ENCODE data around the gene YBX2.

Gene YBX2

GRCh38 chr17:7318121-7318860 lies 23.9 kb upstream of the YBX2 start:
- no peak overlapping the region for H3K4me3 ChIP-seq (ENCODE audit: low read depth, low read length)
- no peak for TF ChIP-seq CTCF (IDR thresholded peaks at IDR 0.05; ENCODE audit: borderline replicate concordance, insufficient read depth, low read depth, low read length)

- no peak for TF ChIP-seq CTCF (IDR thresholded peaks at IDR 0.05; ENCODE audit: borderline replicate concordance, insufficient read depth, low read depth, low read length)
- H3K4me3 ChIP-seq (ENCODE audit: low read depth, low read length), result no peak overlapping the region
Observed at GRCh38 chr17:7317161-7317803, 22.8 kb upstream of the YBX2 start.

GRCh38 chr17:7315570-7316235 lies 21.3 kb upstream of the YBX2 start:
- H3K4me3 ChIP-seq (ENCODE audit: low read depth, low read length), result peak overlapping the region; percentile 87
- TF ChIP-seq CTCF (IDR thresholded peaks at IDR 0.05; ENCODE audit: borderline replicate concordance, insufficient read depth, low read depth, low read length), result no peak

- H3K4me3 ChIP-seq (ENCODE audit: low read depth, low read length), result peak within 1 kb of the TSS; percentile 87
- TF ChIP-seq CTCF (IDR thresholded peaks at IDR 0.05; ENCODE audit: borderline replicate concordance, insufficient read depth, low read depth, low read length), result no peak
Observed at GRCh38 chr17:7314719-7315569, 20.5 kb upstream of the YBX2 start, which contains the start of gene GPS2. Gene GPS2, minus strand, starts transcription at chr17:7315360. Its CDS starts 308 bp downstream, at chr17:7315052.

GRCh38 chr17:7313890-7314718 lies 19.7 kb upstream of the YBX2 start:
- no peak for TF ChIP-seq CTCF (IDR thresholded peaks at IDR 0.05; ENCODE audit: borderline replicate concordance, insufficient read depth, low read depth, low read length)
- H3K4me3 ChIP-seq (ENCODE audit: low read depth, low read length), result peak overlapping the region; percentile 87
